ENCODE data around the gene AFTPH. TPM values are rescaled to one million over a fixed set of nuclear protein-coding genes. Genes with fewer than 3 reads are reported as not detected.

Gene AFTPH
- total RNA-seq, 1 donor from 2014 or later: 13.3 TPM

- DNase-seq: no peak
- Mint-ChIP-seq H3K4me1 (ENCODE audit: low read depth, unreplicated experiment) (no peaks in the 10 kb centered on the region), H3K27ac (ENCODE audit: unreplicated experiment) (no peak overlapping the region), H3K9me3 (ENCODE audit: unreplicated experiment) (peaks cover 5% of the 10 kb centered on the region), H3K27me3 (ENCODE audit: unreplicated experiment) (peaks cover 1% of the 10 kb centered on the region), H3K4me3 (ENCODE audit: unreplicated experiment) (no peak overlapping the region), H3K36me3 (ENCODE audit: unreplicated experiment) (peaks cover 5% of the 10 kb centered on the region)
- no peak for TF ChIP-seq CTCF (IDR thresholded peaks at IDR 0.05; ENCODE audit: partially characterized antibody, unreplicated experiment)
Observed at GRCh38 chr2:64516651-64517510, 7.2 kb upstream of the AFTPH start.

DNA sequence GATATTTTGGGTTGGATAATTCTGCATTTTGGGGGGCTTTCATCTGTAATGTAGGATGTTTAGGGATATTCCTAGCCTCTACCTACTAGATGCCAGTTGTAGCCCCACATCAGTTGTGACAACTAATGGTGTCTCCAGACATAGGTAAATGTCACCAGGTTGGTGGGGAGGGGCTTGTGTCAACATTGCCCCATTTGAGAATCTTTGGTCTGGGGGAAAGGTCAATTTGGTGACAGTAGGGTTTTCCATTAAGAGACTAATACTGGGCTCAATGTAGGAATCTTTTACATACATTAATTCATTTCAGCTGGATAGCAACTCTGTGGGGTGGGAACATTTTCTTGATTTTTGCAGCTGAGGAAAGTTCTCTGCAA lies 6.6 kb upstream of the AFTPH start:
- Mint-ChIP-seq H3K27me3 (ENCODE audit: unreplicated experiment) (peaks cover 1% of the 10 kb centered on the region), H3K4me1 (ENCODE audit: low read depth, unreplicated experiment) (no peaks in the 10 kb centered on the region), H3K4me3 (ENCODE audit: unreplicated experiment) (no peak overlapping the region), H3K27ac (ENCODE audit: unreplicated experiment) (no peak overlapping the region), H3K9me3 (ENCODE audit: unreplicated experiment) (peaks cover 5% of the 10 kb centered on the region), H3K36me3 (ENCODE audit: unreplicated experiment) (peaks cover 5% of the 10 kb centered on the region)
- no peak for TF ChIP-seq CTCF (IDR thresholded peaks at IDR 0.05; ENCODE audit: partially characterized antibody, unreplicated experiment)
- no peak for DNase-seq

DNA sequence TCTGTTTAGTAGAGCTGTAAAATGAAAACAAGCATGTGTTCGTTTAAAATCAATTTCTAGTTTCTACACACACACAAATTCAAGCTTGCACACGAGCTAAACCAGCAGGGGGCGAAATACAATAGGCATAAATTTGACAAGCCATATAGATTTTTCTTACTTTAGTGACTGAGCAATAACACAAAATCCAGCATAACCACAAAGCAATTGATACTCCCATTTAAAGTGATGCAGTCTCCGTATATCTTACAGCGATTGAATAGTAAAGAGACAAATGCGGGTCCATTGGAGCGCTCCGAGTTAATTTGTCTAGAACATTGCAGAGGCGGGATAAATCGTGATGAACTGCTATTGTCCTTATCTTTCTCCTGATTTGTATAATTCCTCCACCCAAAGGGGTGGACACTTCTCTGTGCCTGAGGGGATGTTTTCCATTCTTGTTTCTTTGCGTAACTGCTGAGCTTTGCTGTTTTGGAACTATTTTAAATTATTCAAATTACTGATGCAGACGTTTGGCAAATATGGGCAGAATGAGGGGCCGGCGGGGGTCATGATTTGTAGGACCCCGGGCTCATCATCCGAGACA lies 1.2 kb upstream of the AFTPH start:
- peak overlapping the region; percentile 92 for H3K4me3 Mint-ChIP-seq (ENCODE audit: unreplicated experiment)
- peaks cover 9% of the 10 kb centered on the region for H3K4me1 Mint-ChIP-seq (ENCODE audit: low read depth, unreplicated experiment)
- DNase-seq: peak; percentile 55
- peaks cover 8% of the 10 kb centered on the region for H3K27me3 Mint-ChIP-seq (ENCODE audit: unreplicated experiment)
- TF ChIP-seq CTCF (IDR thresholded peaks at IDR 0.05; ENCODE audit: partially characterized antibody, unreplicated experiment): peak; percentile 88
- H3K9me3 Mint-ChIP-seq (ENCODE audit: unreplicated experiment): peaks cover 7% of the 10 kb centered on the region
- H3K27ac Mint-ChIP-seq (ENCODE audit: unreplicated experiment): peak overlapping the region; percentile 84
- H3K36me3 Mint-ChIP-seq (ENCODE audit: unreplicated experiment): no peaks in the 10 kb centered on the region

DNA sequence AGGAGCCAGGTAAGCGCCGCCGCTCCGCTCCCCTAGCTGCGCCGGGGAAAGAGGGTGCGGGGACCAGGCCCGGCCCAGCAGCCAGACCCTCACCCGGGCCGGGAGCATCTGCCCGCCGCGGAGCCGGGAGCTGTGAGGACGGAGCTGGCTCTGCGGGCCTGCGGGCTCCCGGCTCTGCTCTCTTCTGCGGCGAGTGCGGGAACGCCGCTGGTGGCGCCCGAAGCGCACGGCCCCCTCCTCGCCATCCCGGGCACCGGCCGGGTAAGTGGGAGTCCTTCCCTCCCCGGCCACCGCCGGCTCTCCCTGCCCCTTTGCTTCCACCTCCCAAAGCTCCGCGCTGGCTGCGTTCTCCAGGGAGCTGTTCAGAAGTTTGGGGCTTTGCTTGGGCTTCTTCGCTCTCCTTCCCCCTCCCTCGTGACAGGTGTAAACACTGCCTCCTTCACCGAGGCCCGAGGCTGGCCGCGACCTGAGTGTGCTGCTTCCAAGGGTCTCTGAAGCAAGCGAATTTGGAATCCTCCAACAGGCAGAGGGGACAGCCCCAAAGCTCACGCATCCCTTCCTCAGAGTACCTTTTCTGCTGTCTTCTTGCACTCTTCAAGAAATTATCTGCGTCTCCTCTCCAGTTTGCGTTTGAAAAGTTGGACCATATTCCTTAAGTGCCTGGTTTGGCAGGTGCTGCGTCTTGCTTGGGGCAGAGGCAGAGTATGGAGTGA lies 632 bp downstream of the AFTPH start:
- Mint-ChIP-seq H3K27me3 (ENCODE audit: unreplicated experiment) (peaks cover 8% of the 10 kb centered on the region), H3K4me1 (ENCODE audit: low read depth, unreplicated experiment) (peaks cover 9% of the 10 kb centered on the region), H3K4me3 (ENCODE audit: unreplicated experiment) (peak overlapping the region; percentile 100), H3K9me3 (ENCODE audit: unreplicated experiment) (peaks cover 7% of the 10 kb centered on the region), H3K36me3 (ENCODE audit: unreplicated experiment) (no peaks in the 10 kb centered on the region), H3K27ac (ENCODE audit: unreplicated experiment) (peak overlapping the region; percentile 92)
- no peak for TF ChIP-seq CTCF (IDR thresholded peaks at IDR 0.05; ENCODE audit: partially characterized antibody, unreplicated experiment)
- DNase-seq: peak; percentile 58

Measured in glutamatergic neuron (in vitro differentiated cells).